ENCODE data around the gene ADGRD1. TPM values are rescaled to one million over a fixed set of nuclear protein-coding genes. Genes with fewer than 3 reads are reported as not detected.
"Not testable (repeated sequence)": the region's sequence is repeated elsewhere in the genome, so short reads cannot be mapped to it uniquely, and the experiment has no call there.

Gene ADGRD1
- total RNA-seq, 1 donor from 2014 or later, result 46.9 TPM

DNA sequence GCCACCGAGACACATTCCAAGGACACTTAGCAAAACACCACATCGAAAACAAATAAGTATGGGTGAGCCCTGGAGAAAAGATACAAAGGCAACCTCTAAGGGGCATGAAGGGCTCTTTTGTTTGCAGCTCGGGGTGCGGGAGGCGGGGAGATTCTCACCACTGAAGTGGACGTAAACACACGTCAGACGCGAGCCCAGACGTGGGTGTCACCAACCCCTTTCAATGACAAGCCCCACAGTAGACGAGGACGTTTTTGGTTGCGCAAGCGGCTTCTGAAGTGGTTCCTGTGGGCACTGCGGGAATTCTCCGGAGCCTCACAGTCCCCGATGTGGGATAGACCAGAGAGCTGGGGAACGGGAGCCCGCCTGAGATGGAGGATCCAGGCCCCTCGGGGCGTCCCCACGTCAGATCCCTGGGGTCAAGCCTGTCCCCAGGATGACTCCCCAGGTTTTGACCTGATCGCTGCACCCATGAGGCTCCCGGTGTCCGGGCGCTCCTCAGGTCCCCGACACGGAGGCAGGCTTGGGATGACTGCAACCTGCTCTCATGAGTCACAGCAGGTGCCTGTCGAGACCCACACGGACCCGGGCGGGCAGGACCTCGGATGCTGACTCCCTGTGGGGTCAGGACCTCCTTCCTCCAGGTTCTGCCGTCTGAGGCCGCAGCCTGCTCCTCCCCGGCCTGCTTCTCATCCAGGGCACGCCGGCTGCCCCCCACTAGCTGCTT lies 20.3 kb upstream of the ADGRD1 start:
- Histone ChIP-seq H3K36me3 (no peaks in the 10 kb centered on the region), H3K27me3 (no peaks in the 10 kb centered on the region), H3K4me3 (no peak overlapping the region), H3K4me1 (no peaks in the 10 kb centered on the region), H3K27ac (no peak overlapping the region), H3K9me3 (no peaks in the 10 kb centered on the region)
- DNase-seq (ENCODE audit: low spot score in 2 of 2), result no peak
- TF ChIP-seq, protein P1, sequence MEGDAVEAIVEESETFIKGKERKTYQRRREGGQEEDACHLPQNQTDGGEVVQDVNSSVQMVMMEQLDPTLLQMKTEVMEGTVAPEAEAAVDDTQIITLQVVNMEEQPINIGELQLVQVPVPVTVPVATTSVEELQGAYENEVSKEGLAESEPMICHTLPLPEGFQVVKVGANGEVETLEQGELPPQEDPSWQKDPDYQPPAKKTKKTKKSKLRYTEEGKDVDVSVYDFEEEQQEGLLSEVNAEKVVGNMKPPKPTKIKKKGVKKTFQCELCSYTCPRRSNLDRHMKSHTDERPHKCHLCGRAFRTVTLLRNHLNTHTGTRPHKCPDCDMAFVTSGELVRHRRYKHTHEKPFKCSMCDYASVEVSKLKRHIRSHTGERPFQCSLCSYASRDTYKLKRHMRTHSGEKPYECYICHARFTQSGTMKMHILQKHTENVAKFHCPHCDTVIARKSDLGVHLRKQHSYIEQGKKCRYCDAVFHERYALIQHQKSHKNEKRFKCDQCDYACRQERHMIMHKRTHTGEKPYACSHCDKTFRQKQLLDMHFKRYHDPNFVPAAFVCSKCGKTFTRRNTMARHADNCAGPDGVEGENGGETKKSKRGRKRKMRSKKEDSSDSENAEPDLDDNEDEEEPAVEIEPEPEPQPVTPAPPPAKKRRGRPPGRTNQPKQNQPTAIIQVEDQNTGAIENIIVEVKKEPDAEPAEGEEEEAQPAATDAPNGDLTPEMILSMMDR (IDR thresholded peaks at IDR 0.05), result no peak
- intact Hi-C loops (cut with DNase I), result no loop called here

DNA sequence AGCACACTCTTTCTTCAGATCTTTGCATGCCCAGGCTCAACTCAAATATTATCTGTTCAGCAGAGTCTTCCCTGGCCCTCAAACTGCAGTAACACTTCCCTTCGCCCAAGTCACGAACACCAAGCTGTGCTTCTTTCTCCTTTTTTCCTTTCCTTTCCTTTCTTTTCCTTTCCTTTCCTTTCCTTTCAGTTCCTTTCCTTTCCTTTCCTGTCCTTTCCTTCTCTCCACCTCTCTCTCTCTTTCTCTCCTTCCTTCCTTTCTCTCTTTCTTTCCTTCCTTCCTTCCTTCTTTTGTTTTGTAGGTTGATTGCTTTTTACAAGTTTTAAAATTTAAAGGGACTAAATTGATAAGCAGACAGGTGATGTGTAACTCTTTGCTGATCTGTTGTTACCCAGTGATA lies 19.0 kb upstream of the ADGRD1 start:
- Histone ChIP-seq H3K36me3 (no peaks in the 10 kb centered on the region), H3K4me1 (no peaks in the 10 kb centered on the region), H3K4me3 (no peak overlapping the region), H3K9me3 (no peaks in the 10 kb centered on the region), H3K27ac (no peak overlapping the region), H3K27me3 (no peaks in the 10 kb centered on the region)
- DNase-seq (ENCODE audit: low spot score in 2 of 2), result no peak
- TF ChIP-seq, protein P1 (IDR thresholded peaks at IDR 0.05), result no peak
- intact Hi-C loops (cut with DNase I), result no loop called here

DNA sequence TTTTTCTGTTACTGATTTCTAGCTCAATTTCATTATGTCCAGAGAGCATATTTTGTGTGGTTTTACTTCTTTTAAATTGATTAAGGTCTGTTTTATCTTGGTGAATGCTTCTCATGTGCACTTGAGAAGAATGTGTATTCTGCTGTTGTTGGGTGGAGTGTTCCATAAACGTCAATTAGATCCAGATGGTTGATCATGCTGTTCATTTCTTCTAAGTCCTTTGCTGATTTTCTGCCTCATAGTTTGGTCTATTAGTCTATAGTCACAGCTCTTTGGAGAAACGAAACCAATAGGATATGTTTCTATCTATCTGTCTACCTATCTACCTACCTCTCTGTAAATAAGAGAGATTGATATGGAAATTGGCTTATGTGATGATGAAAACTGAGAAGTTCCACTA lies 17.1 kb upstream of the ADGRD1 start:
- no peak for DNase-seq (ENCODE audit: low spot score in 2 of 2)
- H3K9me3 ChIP-seq, result no peaks in the 10 kb centered on the region
- H3K4me1 ChIP-seq, result no peaks in the 10 kb centered on the region
- intact Hi-C loops (cut with DNase I), result no loop called here
- TF ChIP-seq, protein P1 (IDR thresholded peaks at IDR 0.05), result no peak
- no peak overlapping the region for H3K4me3 ChIP-seq
- H3K27ac ChIP-seq, result no peak overlapping the region
- no peaks in the 10 kb centered on the region for H3K27me3 ChIP-seq
- H3K36me3 ChIP-seq, result no peaks in the 10 kb centered on the region

DNA sequence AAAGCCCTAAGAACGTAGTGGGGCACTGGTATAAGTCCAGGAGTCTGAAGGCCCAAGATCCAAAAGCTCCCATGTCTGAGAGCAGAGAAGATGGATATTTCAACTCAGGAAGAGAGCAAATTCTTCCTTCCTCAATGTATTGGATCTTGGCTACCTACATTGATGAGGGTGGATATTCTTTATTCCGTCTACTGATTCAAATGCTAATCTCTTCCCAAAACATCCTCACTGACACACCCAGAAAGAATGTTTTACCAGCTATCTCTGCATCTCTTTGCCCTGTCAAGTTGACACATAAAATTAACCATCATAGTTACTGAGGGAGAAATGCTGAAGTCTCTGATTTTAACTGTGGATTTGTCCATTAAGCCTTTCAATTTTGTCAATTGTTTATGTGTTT lies 16.6 kb upstream of the ADGRD1 start:
- H3K9me3 ChIP-seq, result no peaks in the 10 kb centered on the region
- no peaks in the 10 kb centered on the region for H3K36me3 ChIP-seq
- no peaks in the 10 kb centered on the region for H3K4me1 ChIP-seq
- H3K27me3 ChIP-seq, result no peaks in the 10 kb centered on the region
- H3K27ac ChIP-seq, result no peak overlapping the region
- no peak overlapping the region for H3K4me3 ChIP-seq
- intact Hi-C loops (cut with DNase I), result no loop called here
- no peak for DNase-seq (ENCODE audit: low spot score in 2 of 2)
- TF ChIP-seq, protein P1 (IDR thresholded peaks at IDR 0.05), result no peak

DNA sequence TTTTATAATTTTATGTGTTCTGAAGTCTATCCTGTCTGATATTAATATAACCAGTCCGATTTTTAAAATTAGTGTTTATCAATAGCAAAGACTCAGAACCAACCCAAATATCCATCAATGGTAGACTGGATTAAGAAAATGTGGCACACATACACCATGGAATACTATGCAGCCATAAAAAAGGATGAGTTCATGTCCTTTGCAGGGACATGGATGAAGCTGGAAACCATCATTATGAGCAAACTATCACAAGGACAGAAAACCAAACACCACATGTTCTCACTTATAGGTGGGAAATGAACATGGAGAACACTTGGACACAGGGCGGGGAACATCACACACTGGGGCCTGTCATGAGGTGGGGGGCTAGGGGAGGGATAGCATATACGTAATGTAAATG lies 16.2 kb upstream of the ADGRD1 start:
- intact Hi-C loops (cut with DNase I); H3K27ac ChIP-seq; H3K9me3 ChIP-seq; DNase-seq (ENCODE audit: low spot score in 2 of 2); H3K4me1 ChIP-seq; H3K27me3 ChIP-seq; H3K4me3 ChIP-seq; H3K36me3 ChIP-seq: not testable (repeated sequence)

DNA sequence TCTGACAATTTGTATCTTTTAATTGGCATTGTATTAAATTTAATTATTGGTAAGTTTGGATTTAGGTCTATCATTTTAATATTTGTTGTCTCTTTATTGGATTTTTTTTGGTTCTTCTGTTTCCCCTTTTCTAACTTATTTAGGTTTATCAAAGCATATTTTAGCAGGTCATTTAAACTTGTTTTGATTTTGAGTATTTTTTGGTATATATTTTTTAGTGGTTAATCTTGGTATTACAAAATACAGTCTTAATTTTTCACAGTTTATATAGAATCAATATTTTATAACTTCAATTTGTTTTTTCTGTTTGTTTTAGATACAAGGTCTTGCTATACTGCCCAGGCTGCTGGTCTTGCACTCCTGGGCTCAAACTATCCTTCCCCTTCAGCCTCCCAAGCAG lies 15.5 kb upstream of the ADGRD1 start:
- Histone ChIP-seq H3K27me3 (no peaks in the 10 kb centered on the region), H3K27ac (no peak overlapping the region), H3K4me3 (no peak overlapping the region), H3K4me1 (no peaks in the 10 kb centered on the region), H3K9me3 (no peaks in the 10 kb centered on the region), H3K36me3 (no peaks in the 10 kb centered on the region)
- intact Hi-C loops (cut with DNase I), result no loop called here
- TF ChIP-seq, protein P1 (IDR thresholded peaks at IDR 0.05), result no peak
- no peak for DNase-seq (ENCODE audit: low spot score in 2 of 2)
